ENCODE results near the gene ARMC6. TPM values are rescaled to one million over a fixed set of nuclear protein-coding genes. Genes with fewer than 3 reads are reported as not detected.

Gene ARMC6
- total and polyA plus RNA-seq, 2 donors (not counting 3 experiments of a cell fraction or from before 2014, with no cell fraction given): 33.9 to 44.7 TPM

- no peak for FAIRE-seq
- TF ChIP-seq FOS (IDR thresholded peaks at IDR 0.05; ENCODE audit: borderline replicate concordance, insufficient read depth, low read length) (no peak), GATA2 (IDR thresholded peaks at IDR 0.05; ENCODE audit: insufficient read depth, insufficient read length, low read depth, low read length) (no peak), CTCF (IDR thresholded peaks at IDR 0.05; ENCODE audit: extremely low read depth in 1 of 2, insufficient read depth in 1 of 2, low read depth in 1 of 2, low read length in 2 of 2) (no peak), MAX (IDR thresholded peaks at IDR 0.05; ENCODE audit: insufficient read depth, insufficient read length) (no peak), EZH2 (IDR thresholded peaks at IDR 0.05; ENCODE audit: borderline replicate concordance, low read depth, low read length, severe bottlenecking) (no peak), POLR2AphosphoS5 (IDR thresholded peaks at IDR 0.05; ENCODE audit: insufficient read depth, low read depth, low read length) (no peak), POLR2A (IDR thresholded peaks at IDR 0.05; ENCODE audit: low read depth, low read length) (no peak), MYC (IDR thresholded peaks at IDR 0.05; ENCODE audit: low read depth, low read length) (no peak), JUN (IDR thresholded peaks at IDR 0.05; ENCODE audit: borderline replicate concordance, insufficient read depth, insufficient read length, low read depth) (no peak)
- no TSS peak for BruUV-seq (replicated peaks)
- Histone ChIP-seq H3K27ac (ENCODE audit: insufficient read depth, low read depth, low read length) (no peak overlapping the region), H3K4me2 (ENCODE audit: insufficient read depth, low read length) (no peak overlapping the region), H3K4me1 (ENCODE audit: control insufficient read depth, extremely low read depth, insufficient read depth, low read length) (peaks cover 21% of the 10 kb centered on the region), H3K9ac (replicated peaks; ENCODE audit: extremely low read depth, insufficient read depth, low read length) (no peak overlapping the region), H3K9me3 (replicated peaks; ENCODE audit: control insufficient read depth, insufficient read depth, low read length) (no peaks in the 10 kb centered on the region), H3K36me3 (ENCODE audit: control insufficient read depth in 2 of 2, extremely low read depth in 1 of 2, insufficient read depth in 2 of 2, low read length in 2 of 2) (peaks cover 3 to 15% of the 10 kb centered on the region in 2 experiments), H4K20me1 (replicated peaks; ENCODE audit: control insufficient read depth, extremely low read depth, insufficient read depth, low read length) (no peaks in the 10 kb centered on the region), H3K4me3 (replicated peaks in 1 of 3; ENCODE audit: insufficient read depth in 1 of 3, low read depth in 1 of 3, low read length in 3 of 3) (no peak overlapping the region), H2AFZ (ENCODE audit: low read depth, low read length) (no peak overlapping the region), H3K79me2 (ENCODE audit: control insufficient read depth, insufficient read depth, low read length) (no peaks in the 10 kb centered on the region), H3K27me3 (ENCODE audit: control insufficient read depth in 2 of 2, insufficient read depth in 2 of 2, low read length in 2 of 2) (no peaks in the 10 kb centered on the region), H3K9me1 (replicated peaks; ENCODE audit: control insufficient read depth, extremely low read depth, insufficient read depth, low read length) (no peaks in the 10 kb centered on the region)
- no peak for DNase-seq (ENCODE audit: low read depth, low spot score)
- intact Hi-C loops (cut with micrococcal nuclease): loop anchor here (5.0 kb wide), 1 partner anchor 46 kb away; no protein-coding TSS in a partner anchor
- ChIA-PET CTCF (no interaction called here), POLR2A (no interaction called here)
- dilution Hi-C loops (cut with MboI; ENCODE audit: extremely low pct_ligation_motif_present, low sequenced_read_pairs): no loop called here
Measured at GRCh38 chr19:19061506-19061905, 28.1 kb downstream of the ARMC6 start.

Measured in endothelial cell of umbilical vein (primary cell).